ENCODE results near the gene OR6N1.

Gene OR6N1

GRCh38 chr1:158814970-158815369 is 43.0 kb upstream of the OR6N1 start:
- TF ChIP-seq POLR2A (IDR thresholded peaks at IDR 0.05; ENCODE audit: extremely low read depth, insufficient read length) (no peak), MYC (IDR thresholded peaks at IDR 0.05; ENCODE audit: low read depth, low read length) (no peak)
- TF ChIP-seq, protein P1, sequence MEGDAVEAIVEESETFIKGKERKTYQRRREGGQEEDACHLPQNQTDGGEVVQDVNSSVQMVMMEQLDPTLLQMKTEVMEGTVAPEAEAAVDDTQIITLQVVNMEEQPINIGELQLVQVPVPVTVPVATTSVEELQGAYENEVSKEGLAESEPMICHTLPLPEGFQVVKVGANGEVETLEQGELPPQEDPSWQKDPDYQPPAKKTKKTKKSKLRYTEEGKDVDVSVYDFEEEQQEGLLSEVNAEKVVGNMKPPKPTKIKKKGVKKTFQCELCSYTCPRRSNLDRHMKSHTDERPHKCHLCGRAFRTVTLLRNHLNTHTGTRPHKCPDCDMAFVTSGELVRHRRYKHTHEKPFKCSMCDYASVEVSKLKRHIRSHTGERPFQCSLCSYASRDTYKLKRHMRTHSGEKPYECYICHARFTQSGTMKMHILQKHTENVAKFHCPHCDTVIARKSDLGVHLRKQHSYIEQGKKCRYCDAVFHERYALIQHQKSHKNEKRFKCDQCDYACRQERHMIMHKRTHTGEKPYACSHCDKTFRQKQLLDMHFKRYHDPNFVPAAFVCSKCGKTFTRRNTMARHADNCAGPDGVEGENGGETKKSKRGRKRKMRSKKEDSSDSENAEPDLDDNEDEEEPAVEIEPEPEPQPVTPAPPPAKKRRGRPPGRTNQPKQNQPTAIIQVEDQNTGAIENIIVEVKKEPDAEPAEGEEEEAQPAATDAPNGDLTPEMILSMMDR (IDR thresholded peaks at IDR 0.05; ENCODE audit: low read depth, low read length): no peak
- TF ChIP-seq, protein P2, sequence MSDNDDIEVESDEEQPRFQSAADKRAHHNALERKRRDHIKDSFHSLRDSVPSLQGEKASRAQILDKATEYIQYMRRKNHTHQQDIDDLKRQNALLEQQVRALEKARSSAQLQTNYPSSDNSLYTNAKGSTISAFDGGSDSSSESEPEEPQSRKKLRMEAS (IDR thresholded peaks at IDR 0.05; ENCODE audit: low read depth, low read length): no peak
- no peak overlapping the region for H3K4me3 ChIP-seq (ENCODE audit: low read depth, low read length)
- no peak for DNase-seq (ENCODE audit: low read depth)

DNA sequence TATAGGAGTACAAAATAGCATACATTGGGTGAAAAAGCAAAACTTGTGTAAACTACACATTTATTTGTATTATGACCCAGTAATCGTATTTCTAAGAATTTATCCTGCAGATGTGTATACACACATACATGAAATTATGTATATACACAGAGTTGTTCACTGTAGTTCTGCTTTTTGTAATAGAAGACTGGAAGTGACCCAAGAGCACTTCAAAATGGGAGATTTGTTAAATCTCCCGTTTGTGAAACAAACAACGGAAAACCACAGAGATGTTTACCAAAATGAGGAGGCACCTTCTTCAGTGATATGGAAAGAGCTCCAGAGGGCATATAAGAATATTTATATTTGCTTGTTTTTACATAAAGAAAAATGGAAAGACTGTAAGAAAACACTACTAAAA is 41.2 kb upstream of the OR6N1 start:
- no peak overlapping the region for H3K4me3 ChIP-seq (ENCODE audit: low read depth, low read length)
- TF ChIP-seq POLR2A (IDR thresholded peaks at IDR 0.05; ENCODE audit: extremely low read depth, insufficient read length) (no peak), MYC (IDR thresholded peaks at IDR 0.05; ENCODE audit: low read depth, low read length) (no peak)
- TF ChIP-seq, protein P2 (IDR thresholded peaks at IDR 0.05; ENCODE audit: low read depth, low read length): no peak
- TF ChIP-seq, protein P1 (IDR thresholded peaks at IDR 0.05; ENCODE audit: low read depth, low read length): no peak
- DNase-seq (ENCODE audit: low read depth): peak; percentile 68

- TF ChIP-seq POLR2A (IDR thresholded peaks at IDR 0.05; ENCODE audit: extremely low read depth, insufficient read length) (no peak), MYC (IDR thresholded peaks at IDR 0.05; ENCODE audit: low read depth, low read length) (no peak)
- TF ChIP-seq, protein P2 (IDR thresholded peaks at IDR 0.05; ENCODE audit: low read depth, low read length): no peak
- TF ChIP-seq, protein P1 (IDR thresholded peaks at IDR 0.05; ENCODE audit: low read depth, low read length): no peak
- no peak for DNase-seq (ENCODE audit: low read depth)
- no peak overlapping the region for H3K4me3 ChIP-seq (ENCODE audit: low read depth, low read length)
Observed at GRCh38 chr1:158812336-158812735, 40.3 kb upstream of the OR6N1 start.

DNA sequence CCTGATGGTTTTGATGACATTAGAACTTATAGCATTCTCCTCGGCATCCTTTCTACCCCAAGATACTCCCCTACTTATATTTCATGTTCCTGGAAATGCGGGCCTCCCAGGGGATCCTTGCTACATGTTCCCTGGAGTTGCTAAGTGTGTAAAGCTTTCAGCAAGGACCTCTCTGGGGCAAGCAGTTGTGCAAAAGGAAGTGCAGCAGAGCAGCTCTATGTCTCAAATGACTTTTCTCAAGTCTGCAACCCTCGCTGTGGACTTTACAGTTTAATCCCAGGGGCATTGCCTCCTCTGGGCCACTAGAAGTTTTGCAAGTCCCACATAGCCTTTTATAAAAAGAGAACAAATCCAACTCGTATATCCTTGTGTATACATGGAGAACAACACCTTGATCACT is 38.3 kb upstream of the OR6N1 start:
- TF ChIP-seq POLR2A (IDR thresholded peaks at IDR 0.05; ENCODE audit: extremely low read depth, insufficient read length): no peak
- TF ChIP-seq, protein P2 (IDR thresholded peaks at IDR 0.05; ENCODE audit: low read depth, low read length): no peak
- no peak; the same call in 1 of the 2 replicates for TF ChIP-seq MYC (IDR thresholded peaks at IDR 0.05; ENCODE audit: low read depth, low read length)
- TF ChIP-seq, protein P1 (IDR thresholded peaks at IDR 0.05; ENCODE audit: low read depth, low read length): no peak
- H3K4me3 ChIP-seq (ENCODE audit: low read depth, low read length): peak overlapping the region; percentile 39
- peak; percentile 96 for DNase-seq (ENCODE audit: low read depth)

DNA sequence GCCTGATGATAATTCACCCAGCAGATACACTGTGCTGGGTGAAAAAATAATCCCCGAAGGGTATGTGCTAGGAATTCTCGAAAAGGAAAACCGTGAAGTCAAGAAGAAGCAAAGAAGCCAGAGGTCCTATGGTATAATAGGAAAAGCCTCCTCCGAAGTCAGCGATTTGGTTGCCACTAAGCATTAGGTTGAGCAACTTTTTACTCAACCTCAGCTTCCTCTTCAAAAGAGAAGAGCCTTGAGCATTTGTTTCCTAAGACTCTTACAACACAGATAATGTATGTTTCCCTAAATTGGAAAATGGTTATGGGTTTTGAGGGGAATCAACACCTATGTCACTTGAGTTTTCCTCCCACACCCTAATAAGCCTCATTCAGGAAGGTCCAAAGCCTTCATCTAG is 37.9 kb upstream of the OR6N1 start:
- peak overlapping the region; percentile 49 for H3K4me3 ChIP-seq (ENCODE audit: low read depth, low read length)
- TF ChIP-seq MYC (IDR thresholded peaks at IDR 0.05; ENCODE audit: low read depth, low read length) (no peak), POLR2A (IDR thresholded peaks at IDR 0.05; ENCODE audit: extremely low read depth, insufficient read length) (no peak)
- TF ChIP-seq, protein P2 (IDR thresholded peaks at IDR 0.05; ENCODE audit: low read depth, low read length): no peak
- TF ChIP-seq, protein P1 (IDR thresholded peaks at IDR 0.05; ENCODE audit: low read depth, low read length): no peak
- peak; percentile 86 for DNase-seq (ENCODE audit: low read depth)

Data from NB4 (cell line).